RPMI8226 (cell line): Measurements from ENCODE around the gene FNDC8.
"Not testable (repeated sequence)": the region's sequence is repeated elsewhere in the genome, so short reads cannot be mapped to it uniquely, and the experiment has no call there.

Experiments used
- DNase-seq: peaks from one replicate; pipeline ENCODE4 v3.0.0-alpha.2; 2015

Gene FNDC8

GRCh38 chr17:35174835-35175334 lies 53.5 kb downstream of the FNDC8 start:
- DNase-seq, result no peak

- DNase-seq, result no peak
Observed at GRCh38 chr17:35175638-35176415, 54.4 kb downstream of the FNDC8 start.

GRCh38 chr17:35176897-35177296 lies 55.5 kb downstream of the FNDC8 start:
- no peak for DNase-seq

- DNase-seq, result not testable (repeated sequence)
Observed at GRCh38 chr17:35179379-35179778, 58.0 kb downstream of the FNDC8 start.
